HG02763 (cell line): Measurements from ENCODE around the gene SLC4A1.

Experiments used
- ATAC-seq: cut with Tn5 transposase; IDR thresholded peaks from one replicate; pipeline ENCODE4 v1.9.1; 2021; ENCODE audit warnings: mild to moderate bottlenecking, moderate library complexity; ENCODE audit not compliant: unreplicated experiment

The SLC4A1 gene

GRCh38 chr17:44207743-44208142, 60.2 kb downstream of the SLC4A1 start:
- no peak for ATAC-seq

GRCh38 chr17:44207319-44207718, 60.6 kb downstream of the SLC4A1 start:
- no peak for ATAC-seq

GRCh38 chr17:44206825-44207155, 61.1 kb downstream of the SLC4A1 start:
- ATAC-seq = no peak

GRCh38 chr17:44205962-44206824, 61.7 kb downstream of the SLC4A1 start:
- no peak for ATAC-seq

- ATAC-seq = no peak
Measured at GRCh38 chr17:44204441-44204882, 63.5 kb downstream of the SLC4A1 start.

- no peak for ATAC-seq
Measured at GRCh38 chr17:44203731-44204440, 64.0 kb downstream of the SLC4A1 start.

GRCh38 chr17:44202756-44203155, 65.2 kb downstream of the SLC4A1 start:
- no peak for ATAC-seq

- no peak for ATAC-seq
Measured at GRCh38 chr17:44200478-44201155, 67.3 kb downstream of the SLC4A1 start.

GRCh38 chr17:44199553-44200477, 68.1 kb downstream of the SLC4A1 start, which contains the start of gene ATXN7L3:
Gene ATXN7L3, minus strand, starts transcription at chr17:44199884. Its CDS starts 1,814 bp downstream, at chr17:44198070.
- ATAC-seq = peak; percentile 66

GRCh38 chr17:44198721-44199552, 69.0 kb downstream of the SLC4A1 start:
- ATAC-seq = peak; percentile 20
